Lower leg skin (tissue), 3 donors: ENCODE measurements around the gene KRTAP3-2.

Source experiments
- POLR2A ChIP-seq, 2 donors: fragments of 450-650 bp; IDR thresholded peaks; one replicate each; pipeline ENCODE4 v1.6.1; 2016 to 2017; ENCODE audit warnings: antibody characterized with exemption in 2 of 2, mild to moderate bottlenecking in 1 of 2, moderate library complexity in 1 of 2
- TF ChIP-seq, protein P1 (sequence below), 3 donors: fragments of 450-650 bp; IDR thresholded peaks; one replicate each; pipeline ENCODE4 v1.5.1; 2016; ENCODE audit warnings: antibody characterized with exemption in 3 of 3, mild to moderate bottlenecking in 3 of 3, moderate library complexity in 2 of 3

- TF ChIP-seq, protein P1, sequence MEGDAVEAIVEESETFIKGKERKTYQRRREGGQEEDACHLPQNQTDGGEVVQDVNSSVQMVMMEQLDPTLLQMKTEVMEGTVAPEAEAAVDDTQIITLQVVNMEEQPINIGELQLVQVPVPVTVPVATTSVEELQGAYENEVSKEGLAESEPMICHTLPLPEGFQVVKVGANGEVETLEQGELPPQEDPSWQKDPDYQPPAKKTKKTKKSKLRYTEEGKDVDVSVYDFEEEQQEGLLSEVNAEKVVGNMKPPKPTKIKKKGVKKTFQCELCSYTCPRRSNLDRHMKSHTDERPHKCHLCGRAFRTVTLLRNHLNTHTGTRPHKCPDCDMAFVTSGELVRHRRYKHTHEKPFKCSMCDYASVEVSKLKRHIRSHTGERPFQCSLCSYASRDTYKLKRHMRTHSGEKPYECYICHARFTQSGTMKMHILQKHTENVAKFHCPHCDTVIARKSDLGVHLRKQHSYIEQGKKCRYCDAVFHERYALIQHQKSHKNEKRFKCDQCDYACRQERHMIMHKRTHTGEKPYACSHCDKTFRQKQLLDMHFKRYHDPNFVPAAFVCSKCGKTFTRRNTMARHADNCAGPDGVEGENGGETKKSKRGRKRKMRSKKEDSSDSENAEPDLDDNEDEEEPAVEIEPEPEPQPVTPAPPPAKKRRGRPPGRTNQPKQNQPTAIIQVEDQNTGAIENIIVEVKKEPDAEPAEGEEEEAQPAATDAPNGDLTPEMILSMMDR (IDR thresholded peaks at IDR 0.05): no peak
- no peak for TF ChIP-seq POLR2A (IDR thresholded peaks at IDR 0.05)
These were observed 20.6 kb upstream of the KRTAP3-2 start for GRCh38 chr17:41020336-41020735.
